GM12878 (cell line): ENCODE measurements around the gene IDI1. TPM values are rescaled to one million over a fixed set of nuclear protein-coding genes. Genes with fewer than 3 reads are reported as not detected.

Experiments used
- ATAC-seq: fragments of 200-7000 bp; cut with Tn5 transposase; 3 replicates; pipeline ENCODE4 v1.9.1; 2020; ENCODE audit warnings: mild to moderate bottlenecking, moderate library complexity
- BruUV-seq: library from RNA; stranded (reverse); fragments of 400-500 nt; replicated peaks from 2 replicates; lab custom pipeline; 2021; lab: Mats Ljungman, UMichigan
- CTCF ChIA-PET: fragments of 300-600 bp; sonication (Branson Sonifier 250); formaldehyde crosslinking; extraction: SDS; loops from one replicate; lab custom pipeline; 2021; ENCODE audit warnings: inconsistent platforms; lab: Yijun Ruan, JAX
- POLR2A ChIA-PET: fragments of 350-600 bp; formaldehyde crosslinking; extraction: SDS; loops from one replicate; lab custom pipeline; 2021; ENCODE audit warnings: inconsistent platforms; lab: Charles Lee
- RAD21 ChIA-PET: fragments of 300-600 bp; sonication (Branson Sonifier 250); formaldehyde crosslinking; loops from one replicate; lab custom pipeline; 2023; ENCODE audit warnings: antibody characterized with exemption; ENCODE audit not compliant: unreplicated experiment; lab: Charles Lee
- SMC1A ChIA-PET: fragments of 300-600 bp; sonication (Branson Sonifier 250); formaldehyde crosslinking; loops from one replicate; lab custom pipeline; 2023; ENCODE audit not compliant: unreplicated experiment, uncharacterized antibody; lab: Charles Lee
- DNase-seq: peaks from one replicate; pipeline ENCODE4 v3.0.0-alpha.2; 2011; ENCODE audit warnings: low read depth, low spot score
- FAIRE-seq: peaks from 3 replicates; lab custom pipeline; 2011; peaks lifted over from hg19 to GRCh38; lab: Jason Lieb, UNC
- H2AFZ ChIP-seq: 2 replicates; pipeline ENCODE4 v1.6.0; 2011; ENCODE audit warnings: low read depth, low read length, control low read depth; ENCODE audit not compliant: control insufficient read depth
- H3K27ac ChIP-seq: 2 replicates; pipeline ENCODE4 v1.5.1; 2011; ENCODE audit warnings: control low read depth; ENCODE audit not compliant: control insufficient read depth, insufficient read depth
- H3K27me3 ChIP-seq, 2 experiments: replicated peaks in 1 of 2; 2 replicates each; pipeline versions ENCODE4 v1.6.0 to v1.6.1; 2011; ENCODE audit warnings: low read length in 1 of 2; ENCODE audit not compliant: control insufficient read depth in 2 of 2, insufficient read depth in 2 of 2
- H3K36me3 ChIP-seq, 2 experiments: 2 replicates each; pipeline ENCODE4 v1.5.1; 2011; ENCODE audit warnings: low read length in 1 of 2; ENCODE audit not compliant: control insufficient read depth in 2 of 2, insufficient read depth in 2 of 2
- H3K4me1 ChIP-seq: 2 replicates; pipeline ENCODE4 v1.6.1; 2011; ENCODE audit warnings: mild to moderate bottlenecking, low read length, moderate library complexity, mixed read lengths; ENCODE audit not compliant: control insufficient read depth, insufficient read depth
- H3K4me2 ChIP-seq: 2 replicates; pipeline ENCODE4 v1.6.0; 2011; ENCODE audit warnings: control low read depth; ENCODE audit not compliant: control insufficient read depth, insufficient read depth
- H3K4me3 ChIP-seq: fragments of 200-600 bp; sonication (generic); 2 replicates; pipeline ENCODE4 v1.5.1; 2016
- H3K79me2 ChIP-seq: 2 replicates; pipeline ENCODE4 v1.6.0; 2011; ENCODE audit warnings: low read length; ENCODE audit not compliant: control insufficient read depth, insufficient read depth
- H3K9ac ChIP-seq: 2 replicates; pipeline ENCODE4 v1.8.0; 2011; ENCODE audit warnings: low read length, control low read depth, mixed read lengths; ENCODE audit not compliant: control insufficient read depth, insufficient read depth
- H3K9me3 ChIP-seq: replicated peaks from 3 replicates; pipeline ENCODE4 v1.5.1; 2011; ENCODE audit warnings: mild to moderate bottlenecking, low read length; ENCODE audit not compliant: control insufficient read depth, insufficient read depth
- H4K20me1 ChIP-seq: 2 replicates; pipeline ENCODE4 v1.6.0; 2011; ENCODE audit not compliant: control insufficient read depth, insufficient read depth
- CHD2 ChIP-seq: IDR thresholded peaks from 2 replicates; pipeline ENCODE4 v1.6.1; 2011; ENCODE audit warnings: low read depth, low read length, improper control_type of control experiment, borderline replicate concordance
- KDM1A ChIP-seq: fragments of 200-600 bp; sonication (generic); IDR thresholded peaks from 2 replicates; pipeline ENCODE4 v1.6.1; 2016; ENCODE audit warnings: borderline replicate concordance
- MTA2 ChIP-seq: fragments of 450-650 bp; IDR thresholded peaks from 2 replicates; pipeline ENCODE4 v1.6.1; 2016; ENCODE audit warnings: low read depth, mild to moderate bottlenecking, moderate library complexity
- MXI1 ChIP-seq: fragments of 150-350 bp; IDR thresholded peaks from 2 replicates; pipeline ENCODE4 v1.6.1; 2011; ENCODE audit warnings: low read depth, mild to moderate bottlenecking, inconsistent platforms, low read length, improper control_type of control experiment
- POLR2A ChIP-seq: IDR thresholded peaks from 2 replicates; pipeline ENCODE4 v1.6.1; 2011; ENCODE audit warnings: low read depth, mild to moderate bottlenecking, low read length
- POLR2AphosphoS5 ChIP-seq: IDR thresholded peaks from 2 replicates; pipeline ENCODE4 v1.6.1; 2011; ENCODE audit warnings: mild to moderate bottlenecking, low read length, inconsistent platforms
- RBBP5 ChIP-seq: fragments of 200-600 bp; sonication (generic); conservative IDR thresholded peaks from 2 replicates; pipeline ENCODE4 v1.6.1; 2016
- SMARCA5 ChIP-seq: fragments of 450-650 bp; IDR thresholded peaks from 2 replicates; pipeline ENCODE4 v1.6.1; 2017; ENCODE audit warnings: mild to moderate bottlenecking
- SRF ChIP-seq, 2 experiments: IDR thresholded peaks; 2 replicates each; pipeline ENCODE4 v1.6.1; 2011; ENCODE audit warnings: low read depth in 2 of 2, low read length in 2 of 2, mild to moderate bottlenecking in 1 of 2, moderate library complexity in 1 of 2
- ZNF384 ChIP-seq: IDR thresholded peaks from 2 replicates; pipeline ENCODE4 v1.6.1; 2012; ENCODE audit warnings: low read depth, mild to moderate bottlenecking, low read length, improper control_type of control experiment, borderline replicate concordance
- ZNF622 ChIP-seq: fragments of 450-650 bp; IDR thresholded peaks from 2 replicates; pipeline ENCODE4 v1.6.1; 2017; ENCODE audit warnings: mild to moderate bottlenecking, inconsistent platforms
- ZNF687 ChIP-seq: fragments of 450-650 bp; IDR thresholded peaks from 2 replicates; pipeline ENCODE4 v1.6.1; 2017; ENCODE audit warnings: mild to moderate bottlenecking, moderate library complexity
- WGBS: methylation state at CpG from one replicate; pipeline ENCODE4 v1.1.6; 2016; ENCODE audit warnings: low lambda C conversion rate; ENCODE audit not compliant: insufficient replicate concordance, insufficient coverage; ENCODE audit errors: missing lambda C conversion rate; 5-methylcytosine and 5-hydroxymethylcytosine counted together
- in situ Hi-C: fragments of 300-500 bp; cut with MboI; formaldehyde crosslinking; loops from 9 replicates; pipeline ENCODE4 v1.14.3; 2018; ENCODE audit warnings: mixed read lengths
- intact Hi-C: fragments of 100-400 bp; cut with micrococcal nuclease; formaldehyde crosslinking; loops from one replicate; pipeline ENCODE4 v1.14.2; 2022; ENCODE audit not compliant: unreplicated experiment
- polyA plus RNA-seq, 11 experiments: library from polyadenylated mRNA; depleted of rRNA in 4 of 11; unstranded in 6 of 11; stranded (reverse) in 5 of 11; fragments of >200 nt; fragmentation: Nextera tagmentation in 4 of 11; fragmentation: Illumina TruSeq in 1 of 11; extraction: Ambion mirVana in 4 of 11; extraction: Trizol in 1 of 11; gene quantifications; 1 replicate in 1 of 11; 2 replicates in 10 of 11; pipeline versions ENCODE4 v1.2.1 to v1.2.3, GENCODE V29; 2011 to 2016; ENCODE audit warnings: inconsistent platforms in 2 of 11, missing spikeins in 2 of 11, low read depth in 1 of 11
- total RNA-seq, 4 experiments: library from RNA; depleted of rRNA in 3 of 4; stranded (reverse); fragments of >200 nt in 3 of 4; fragmentation: Illumina TruSeq in 1 of 4; extraction: Trizol in 1 of 4; gene quantifications; 2 replicates each; pipeline versions ENCODE4 v1.2.1 to v1.2.3, GENCODE V29; 2013 to 2021

The IDI1 gene
- total and polyA plus RNA-seq, 10 of the 15 experiments (the other 5 are each of a cell fraction or from before 2014, with no cell fraction given), result 85.5 to 223 (median 157) TPM

- no peak overlapping the region for H3K4me3 ChIP-seq
- no peak overlapping the region for H3K9ac ChIP-seq
- TF ChIP-seq POLR2AphosphoS5 (peak; percentile 51), MXI1 (no peak), POLR2A (peak; percentile 40; the same call in 1 of the 2 replicates)
- RAD21 ChIA-PET, result no interaction called here
- peaks cover 4% of the 10 kb centered on the region; the same call in 1 of the 2 replicates for H3K4me1 ChIP-seq
- peaks cover 3% of the 10 kb centered on the region; the same call in 1 of the 2 replicates for H4K20me1 ChIP-seq
- intact Hi-C loops (loop anchor here (2.0 kb wide), 1 partner anchor 14 kb away; no protein-coding TSS in a partner anchor), in situ Hi-C loops (no loop called here)
- peaks cover 29 to 40% of the 10 kb centered on the region in 2 experiments for H3K36me3 ChIP-seq
- ATAC-seq (no peak), FAIRE-seq (no peak), DNase-seq (no peak)
- CTCF ChIA-PET, result interaction anchor here (1.1 kb wide), 1 partner anchor 9 kb away, joined by 3 read pairs; no protein-coding TSS in a partner anchor
- no peaks in the 10 kb centered on the region for H3K27me3 ChIP-seq
- H3K9me3 ChIP-seq, result no peaks in the 10 kb centered on the region; the same call in 2 of the 3 replicates
- WGBS, result 94% methylated on average over 6 of the region's 6 CpGs
- no peak overlapping the region for H3K27ac ChIP-seq
- H3K4me2 ChIP-seq, result no peak overlapping the region
- SMC1A ChIA-PET, result no interaction called here
- BruUV-seq, result TSS peak; percentile 0
- H3K79me2 ChIP-seq, result peaks cover 27% of the 10 kb centered on the region
- POLR2A ChIA-PET, result no interaction called here
- no peak overlapping the region for H2AFZ ChIP-seq
These were observed 53.9 kb downstream of the IDI1 start for GRCh38 chr10:994836-995558.

DNA sequence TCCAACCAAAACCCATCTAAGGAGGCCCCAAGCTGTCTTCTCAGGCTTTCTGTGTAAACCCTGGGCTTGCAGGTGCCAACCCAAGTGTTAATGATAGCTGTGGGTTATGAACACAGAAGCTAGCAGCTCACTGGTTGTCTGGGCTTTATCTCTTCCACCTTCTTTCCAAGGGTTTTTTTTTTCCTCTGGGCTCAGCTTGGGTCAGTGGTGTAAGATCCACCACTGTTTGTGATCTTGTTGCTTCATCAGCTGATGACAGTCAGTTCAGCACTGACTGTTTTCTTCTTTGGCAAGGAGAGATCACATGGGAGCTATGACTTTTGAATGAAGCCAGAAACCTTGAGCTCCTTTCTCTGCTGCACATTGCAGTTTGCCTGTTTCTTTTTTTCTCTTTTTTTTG, 56.0 kb downstream of the IDI1 start:
- in situ Hi-C loops, result no loop called here
- Histone ChIP-seq H3K4me3 (no peak overlapping the region), H4K20me1 (peaks cover 3% of the 10 kb centered on the region; the same call in 1 of the 2 replicates), H3K27me3 (no peaks in the 10 kb centered on the region), H3K36me3 (peaks cover 23 to 31% of the 10 kb centered on the region in 2 experiments), H2AFZ (no peak overlapping the region), H3K4me2 (no peak overlapping the region; the same call in 1 of the 2 replicates), H3K9ac (no peak overlapping the region), H3K79me2 (peaks cover 46% of the 10 kb centered on the region), H3K4me1 (peaks cover 7% of the 10 kb centered on the region; the same call in 1 of the 2 replicates), H3K27ac (peak overlapping the region; percentile 40), H3K9me3 (no peaks in the 10 kb centered on the region; the same call in 2 of the 3 replicates)
- DNase-seq (no peak), FAIRE-seq (no peak), ATAC-seq (no peak)
- ChIA-PET RAD21 (interaction anchor here (0.8 to 1.5 kb wide), 5 partner anchors 19 to 56 kb away, joined by 3 to 8 read pairs (median 3); no protein-coding TSS in a partner anchor), SMC1A (interaction anchor here (0.7 to 2.0 kb wide), 9 partner anchors 9 to 150 kb away, joined by 3 to 8 read pairs (median 4); no protein-coding TSS in a partner anchor), CTCF (interaction anchor here (0.7 kb wide), 1 partner anchor 52 kb away, joined by 3 read pairs; no protein-coding TSS in a partner anchor), POLR2A (interaction anchor here (0.6 to 2.3 kb wide), 5 partner anchors 19 to 141 kb away, joined by 3 to 10 read pairs (median 3); partner anchors contain the start of gene IDI1)
- BruUV-seq, result no TSS peak
- TF ChIP-seq CHD2, result no peak
- TF ChIP-seq KDM1A, result no peak
- no peak for TF ChIP-seq RBBP5
- no peak for TF ChIP-seq SRF (IDR thresholded peaks at IDR 0.05; ENCODE audit: low read depth in 2 of 2, low read length in 2 of 2)
- TF ChIP-seq MTA2, result no peak
- TF ChIP-seq SMARCA5, result no peak; the same call in 1 of the 2 replicates
- no peak for TF ChIP-seq ZNF622
- TF ChIP-seq ZNF384, result 0 out of 2 replicates have a peak, but pooled peaks have one; percentile 12
- peak; percentile 18; the same call in 1 of the 2 replicates for TF ChIP-seq ZNF687
- TF ChIP-seq POLR2AphosphoS5, result peak; percentile 80
- intact Hi-C loops, result no loop called here
